Hepatocyte (in vitro differentiated cells): ENCODE results near the gene RPTOR.

ENCODE experiments used
- EZH2 ChIP-seq: fragments of 200-600 bp; sonication (generic); IDR thresholded peaks from 2 replicates; pipeline ENCODE4 v1.6.1; 2016; ENCODE audit warnings: antibody characterized with exemption, mild to moderate bottlenecking, borderline replicate concordance
- TF ChIP-seq, protein P1 (sequence below): fragments of 200-600 bp; sonication (generic); IDR thresholded peaks from 2 replicates; pipeline ENCODE4 v1.5.1; 2016; ENCODE audit warnings: antibody characterized with exemption, mild to moderate bottlenecking; ENCODE audit not compliant: poor library complexity

DNA sequence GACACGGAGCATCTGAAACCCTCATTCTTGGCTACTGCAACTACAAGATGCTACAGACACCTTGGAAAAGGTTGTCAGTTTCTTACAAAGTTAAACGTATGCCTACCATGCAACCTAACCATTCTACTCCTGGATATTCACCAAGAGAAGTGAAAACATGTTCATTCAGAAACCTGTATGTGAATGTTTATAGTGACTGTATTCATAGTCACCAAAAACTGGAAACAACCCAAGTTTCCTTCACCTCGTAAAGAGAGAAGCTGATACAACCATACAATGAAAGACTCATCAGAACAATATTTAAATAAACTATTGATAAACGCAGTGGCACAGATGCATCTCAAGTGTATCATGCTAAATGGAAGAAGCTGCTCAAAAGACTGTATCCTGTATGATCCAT, 391.6 kb downstream of the RPTOR start:
- TF ChIP-seq, protein P1, sequence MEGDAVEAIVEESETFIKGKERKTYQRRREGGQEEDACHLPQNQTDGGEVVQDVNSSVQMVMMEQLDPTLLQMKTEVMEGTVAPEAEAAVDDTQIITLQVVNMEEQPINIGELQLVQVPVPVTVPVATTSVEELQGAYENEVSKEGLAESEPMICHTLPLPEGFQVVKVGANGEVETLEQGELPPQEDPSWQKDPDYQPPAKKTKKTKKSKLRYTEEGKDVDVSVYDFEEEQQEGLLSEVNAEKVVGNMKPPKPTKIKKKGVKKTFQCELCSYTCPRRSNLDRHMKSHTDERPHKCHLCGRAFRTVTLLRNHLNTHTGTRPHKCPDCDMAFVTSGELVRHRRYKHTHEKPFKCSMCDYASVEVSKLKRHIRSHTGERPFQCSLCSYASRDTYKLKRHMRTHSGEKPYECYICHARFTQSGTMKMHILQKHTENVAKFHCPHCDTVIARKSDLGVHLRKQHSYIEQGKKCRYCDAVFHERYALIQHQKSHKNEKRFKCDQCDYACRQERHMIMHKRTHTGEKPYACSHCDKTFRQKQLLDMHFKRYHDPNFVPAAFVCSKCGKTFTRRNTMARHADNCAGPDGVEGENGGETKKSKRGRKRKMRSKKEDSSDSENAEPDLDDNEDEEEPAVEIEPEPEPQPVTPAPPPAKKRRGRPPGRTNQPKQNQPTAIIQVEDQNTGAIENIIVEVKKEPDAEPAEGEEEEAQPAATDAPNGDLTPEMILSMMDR: no peak
- TF ChIP-seq EZH2: no peak
